Hepatocyte (in vitro differentiated cells): ENCODE data around the gene CPEB3.

ENCODE experiments used
- CTCF ChIP-seq: fragments of 200-600 bp; sonication (generic); IDR thresholded peaks from 2 replicates; pipeline ENCODE4 v1.5.1; 2016; ENCODE audit warnings: antibody characterized with exemption, mild to moderate bottlenecking; ENCODE audit not compliant: poor library complexity
- EZH2phosphoT487 ChIP-seq: fragments of 200-600 bp; sonication (generic); IDR thresholded peaks from one replicate; pipeline ENCODE4 v1.6.1; 2018; ENCODE audit warnings: antibody characterized with exemption, mild to moderate bottlenecking, low read depth, moderate library complexity; ENCODE audit not compliant: unreplicated experiment, severe bottlenecking

GRCh38 chr10:92027141-92027540, 263.7 kb downstream of the CPEB3 start:
- TF ChIP-seq CTCF: no peak
- no peak for TF ChIP-seq EZH2phosphoT487
